Keratinocyte (primary cell): Measurements from ENCODE around the gene VAV2. TPM values are rescaled to one million over a fixed set of nuclear protein-coding genes. Genes with fewer than 3 reads are reported as not detected.

Experiments used
- DNase-seq: peaks from one replicate; pipeline ENCODE4 v3.0.0-alpha.2; 2011; ENCODE audit warnings: low read depth, missing footprints, low spot score
- FAIRE-seq: peaks from 2 replicates; lab custom pipeline; 2011; peaks lifted over from hg19 to GRCh38; lab: Jason Lieb, UNC
- H2AFZ ChIP-seq: 2 replicates; pipeline ENCODE4 v1.6.0; 2012; ENCODE audit warnings: low read length, control low read depth, inconsistent platforms; ENCODE audit not compliant: control insufficient read depth
- H3K27ac ChIP-seq: 2 replicates; pipeline ENCODE4 v1.5.1; 2011; ENCODE audit warnings: low read length; ENCODE audit not compliant: control insufficient read depth, insufficient read depth
- H3K27me3 ChIP-seq: 3 replicates; pipeline ENCODE4 v1.6.0; 2011; ENCODE audit warnings: low read length; ENCODE audit not compliant: control insufficient read depth, insufficient read depth; ENCODE audit errors: extremely low read depth
- H3K36me3 ChIP-seq, 2 experiments: 2 replicates in 1 of 2; 3 replicates in 1 of 2; pipeline ENCODE4 v1.5.1; 2011; ENCODE audit warnings: low read length in 2 of 2, mild to moderate bottlenecking in 1 of 2; ENCODE audit not compliant: control insufficient read depth in 2 of 2, insufficient read depth in 2 of 2; ENCODE audit errors: extremely low read depth in 1 of 2
- H3K4me1 ChIP-seq: 3 replicates; pipeline ENCODE4 v1.5.1; 2011; ENCODE audit warnings: low read length; ENCODE audit not compliant: control insufficient read depth, insufficient read depth; ENCODE audit errors: extremely low read depth
- H3K4me2 ChIP-seq: 3 replicates; pipeline ENCODE4 v1.6.0; 2011; ENCODE audit warnings: low read depth, low read length; ENCODE audit not compliant: control insufficient read depth, insufficient read depth; ENCODE audit errors: extremely low read depth
- H3K4me3 ChIP-seq, 3 experiments: fragments of 200-600 bp in 1 of 3; sonication (generic) in 1 of 3; 2 replicates in 2 of 3; 3 replicates in 1 of 3; pipeline ENCODE4 v1.5.1; 2011 to 2016; ENCODE audit warnings: low read length in 3 of 3, mild to moderate bottlenecking in 3 of 3, control low read depth in 2 of 3, inconsistent platforms in 1 of 3, low read depth in 1 of 3, mixed read lengths in 1 of 3, mixed run types in 1 of 3, moderate library complexity in 1 of 3; ENCODE audit not compliant: control insufficient read depth in 2 of 3, insufficient read depth in 2 of 3; ENCODE audit errors: extremely low read depth in 1 of 3
- H3K79me2 ChIP-seq: 2 replicates; pipeline ENCODE4 v1.6.0; 2012; ENCODE audit warnings: low read length; ENCODE audit not compliant: control insufficient read depth, insufficient read depth
- H3K9ac ChIP-seq: 3 replicates; pipeline ENCODE4 v1.6.0; 2011; ENCODE audit warnings: low read length; ENCODE audit not compliant: control insufficient read depth, insufficient read depth; ENCODE audit errors: extremely low read depth
- H3K9me1 ChIP-seq: 3 replicates; pipeline ENCODE4 v1.6.0; 2011; ENCODE audit warnings: low read length; ENCODE audit not compliant: control insufficient read depth, insufficient read depth; ENCODE audit errors: extremely low read depth
- H3K9me3 ChIP-seq: 2 replicates; pipeline ENCODE4 v1.5.1; 2012; ENCODE audit warnings: low read depth, low read length; ENCODE audit not compliant: control insufficient read depth
- H4K20me1 ChIP-seq: 3 replicates; pipeline ENCODE4 v1.6.0; 2011; ENCODE audit warnings: low read length; ENCODE audit not compliant: control insufficient read depth, insufficient read depth; ENCODE audit errors: extremely low read depth
- CTCF ChIP-seq, 3 experiments: IDR thresholded peaks in 1 of 3; conservative IDR thresholded peaks in 1 of 3; optimal IDR thresholded peaks in 1 of 3; 2 replicates in 2 of 3; 3 replicates in 1 of 3; pipeline versions ENCODE3 to v1.5.1; 2011; ENCODE audit warnings: low read length in 3 of 3, mild to moderate bottlenecking in 3 of 3, moderate library complexity in 2 of 3, control low read depth in 1 of 3, inconsistent platforms in 1 of 3; ENCODE audit not compliant: insufficient read depth in 2 of 3; ENCODE audit errors: extremely low read depth in 1 of 3
- EZH2 ChIP-seq: IDR thresholded peaks from one replicate; pipeline ENCODE4 v1.6.1; 2012; ENCODE audit warnings: inconsistent platforms, mild to moderate bottlenecking, low read length, moderate library complexity
- dilution Hi-C: fragments of 300-500 bp; cut with MboI; formaldehyde crosslinking; loops from one replicate; pipeline ENCODE4 v1.7.0; 2020; ENCODE audit warnings: low sequenced_read_pairs; ENCODE audit not compliant: extremely low pct_ligation_motif_present
- polyA plus RNA-seq, 5 experiments: library from polyadenylated mRNA; depleted of rRNA in 3 of 5; stranded (reverse) in 3 of 5; stranded (forward) in 1 of 5; unstranded in 1 of 5; fragments of >200 nt; gene quantifications; 1 replicate in 1 of 5; 2 replicates in 3 of 5; 3 replicates in 1 of 5; pipeline versions ENCODE4 v1.2.1 to v1.2.3, GENCODE V29; 2011 to 2012; ENCODE audit warnings: missing spikeins in 2 of 5, low read depth in 1 of 5, low replicate concordance in 1 of 5

The VAV2 gene
- polyA plus RNA-seq, 1 donor (not counting 4 experiments of a cell fraction or from before 2014, with no cell fraction given), result 16.4 TPM

DNA sequence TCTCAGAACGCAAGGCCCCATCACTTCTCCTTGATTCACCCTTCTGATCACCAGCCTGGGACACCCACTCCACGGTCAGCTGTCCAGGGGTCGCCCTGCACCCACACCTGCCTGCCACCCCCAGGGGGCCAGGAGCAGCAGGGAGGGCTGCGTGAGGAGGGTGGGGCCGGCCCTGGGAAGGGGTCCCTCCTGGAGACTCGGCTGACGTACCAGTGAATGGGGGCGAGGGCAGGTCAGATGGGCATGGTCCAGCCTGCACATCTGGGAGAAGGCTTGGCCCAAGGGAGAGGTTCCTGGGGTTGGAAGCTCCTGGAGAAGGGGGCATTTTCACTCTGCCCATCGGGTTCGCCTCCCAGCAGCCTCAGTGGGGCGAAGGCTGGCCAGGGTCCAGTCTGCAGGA, 232.2 kb downstream of the VAV2 start:
- no peaks in the 10 kb centered on the region for H3K9me1 ChIP-seq
- no peaks in the 10 kb centered on the region for H3K4me1 ChIP-seq
- no peaks in the 10 kb centered on the region for H3K9me3 ChIP-seq
- no peak overlapping the region for H3K4me2 ChIP-seq
- no peaks in the 10 kb centered on the region for H3K79me2 ChIP-seq
- no peak overlapping the region for H3K4me3 ChIP-seq
- no peak for DNase-seq
- TF ChIP-seq EZH2 (no peak), CTCF (optimal IDR thresholded peaks at IDR 0.05 in 1 of 3, IDR thresholded peaks at IDR 0.05 in 1 of 3, conservative IDR thresholded peaks at IDR 0.05 in 1 of 3; ENCODE audit: extremely low read depth in 1 of 3, insufficient read depth in 2 of 3, low read length in 3 of 3) (no peak)
- no peaks in the 10 kb centered on the region for H3K27me3 ChIP-seq
- no peak overlapping the region for H3K27ac ChIP-seq
- no peaks in the 10 kb centered on the region for H4K20me1 ChIP-seq
- H2AFZ ChIP-seq, result no peak overlapping the region
- dilution Hi-C loops, result no loop called here
- FAIRE-seq, result no peak
- peaks cover 10 to 11% of the 10 kb centered on the region in 2 experiments for H3K36me3 ChIP-seq
- no peak overlapping the region for H3K9ac ChIP-seq

- no peak overlapping the region for H3K27ac ChIP-seq
- TF ChIP-seq EZH2, result no peak
- TF ChIP-seq CTCF (optimal IDR thresholded peaks at IDR 0.05 in 1 of 3, IDR thresholded peaks at IDR 0.05 in 1 of 3, conservative IDR thresholded peaks at IDR 0.05 in 1 of 3; ENCODE audit: extremely low read depth in 1 of 3, insufficient read depth in 2 of 3, low read length in 3 of 3), result no peak
- dilution Hi-C loops, result no loop called here
- FAIRE-seq (no peak), DNase-seq (no peak)
- H3K4me1 ChIP-seq, result no peaks in the 10 kb centered on the region
- H3K4me2 ChIP-seq, result no peak overlapping the region
- no peak overlapping the region for H2AFZ ChIP-seq
- peaks cover 10 to 11% of the 10 kb centered on the region in 2 experiments for H3K36me3 ChIP-seq
- H4K20me1 ChIP-seq, result no peaks in the 10 kb centered on the region
- no peaks in the 10 kb centered on the region for H3K27me3 ChIP-seq
- no peak overlapping the region for H3K9ac ChIP-seq
- H3K9me1 ChIP-seq, result no peaks in the 10 kb centered on the region
- H3K79me2 ChIP-seq, result no peaks in the 10 kb centered on the region
- H3K4me3 ChIP-seq, result no peak overlapping the region
- H3K9me3 ChIP-seq, result no peaks in the 10 kb centered on the region
Measured at GRCh38 chr9:133759146-133759900, 232.8 kb downstream of the VAV2 start.
